IPS-18a (cell line): ENCODE data around the gene PLEKHA5.
"Not testable (repeated sequence)": the region's sequence is repeated elsewhere in the genome, so short reads cannot be mapped to it uniquely, and the experiment has no call there.

Source experiments
- H3K27ac ChIP-seq: one replicate; pipeline ENCODE4 v1.5.1; 2013; ENCODE audit warnings: low read length
- H3K27me3 ChIP-seq: one replicate; pipeline ENCODE4 v1.6.1; 2013; ENCODE audit warnings: mild to moderate bottlenecking, low read length; ENCODE audit not compliant: control insufficient read depth, insufficient read depth
- H3K36me3 ChIP-seq: one replicate; pipeline ENCODE4 v1.6.1; 2013; ENCODE audit warnings: low read depth, low read length; ENCODE audit not compliant: control insufficient read depth
- H3K4me1 ChIP-seq: one replicate; pipeline ENCODE4 v1.6.1; 2013; ENCODE audit warnings: low read depth, low read length; ENCODE audit not compliant: control insufficient read depth
- H3K4me3 ChIP-seq: one replicate; pipeline ENCODE4 v1.5.1; 2013; ENCODE audit warnings: low read length
- H3K9ac ChIP-seq: one replicate; pipeline ENCODE4 v1.6.1; 2013; ENCODE audit warnings: mild to moderate bottlenecking, low read length, moderate library complexity
- H3K9me3 ChIP-seq: one replicate; pipeline ENCODE4 v1.6.1; 2013; ENCODE audit warnings: low read depth, low read length; ENCODE audit not compliant: control insufficient read depth

Gene PLEKHA5

GRCh38 chr12:19413582-19413981 lies 284.0 kb downstream of the PLEKHA5 start:
- not testable (repeated sequence) for H3K9me3 ChIP-seq, H3K27me3 ChIP-seq, H3K36me3 ChIP-seq, H3K9ac ChIP-seq, H3K27ac ChIP-seq, H3K4me3 ChIP-seq
- peaks cover 30% of the 10 kb centered on the region for H3K4me1 ChIP-seq

- peaks cover 12% of the 10 kb centered on the region for H3K4me1 ChIP-seq
Measured at GRCh38 chr12:19415563-19415962, 286.0 kb downstream of the PLEKHA5 start.

GRCh38 chr12:19419086-19419485 lies 289.6 kb downstream of the PLEKHA5 start:
- H3K36me3 ChIP-seq: no peaks in the 10 kb centered on the region
- no peaks in the 10 kb centered on the region for H3K9me3 ChIP-seq
- H3K9ac ChIP-seq: no peak overlapping the region
- no peaks in the 10 kb centered on the region for H3K4me1 ChIP-seq
- H3K27ac ChIP-seq: no peak overlapping the region
- H3K4me3 ChIP-seq: no peak overlapping the region
- H3K27me3 ChIP-seq: no peaks in the 10 kb centered on the region

More at GRCh38 chr12:19415563-19415962, 286.0 kb downstream of the PLEKHA5 start:
- Histone ChIP-seq H3K36me3 (no peaks in the 10 kb centered on the region), H3K9ac (no peak overlapping the region), H3K27me3 (no peaks in the 10 kb centered on the region), H3K4me3 (no peak overlapping the region), H3K27ac (no peak overlapping the region), H3K9me3 (no peaks in the 10 kb centered on the region)

GRCh38 chr12:19421503-19422282 lies 292.2 kb downstream of the PLEKHA5 start:
- H3K4me3 ChIP-seq: no peak overlapping the region
- no peaks in the 10 kb centered on the region for H3K27me3 ChIP-seq
- H3K36me3 ChIP-seq: no peaks in the 10 kb centered on the region
- no peaks in the 10 kb centered on the region for H3K4me1 ChIP-seq
- no peak overlapping the region for H3K27ac ChIP-seq
- no peaks in the 10 kb centered on the region for H3K9me3 ChIP-seq
- no peak overlapping the region for H3K9ac ChIP-seq

GRCh38 chr12:19423166-19423930 lies 293.8 kb downstream of the PLEKHA5 start:
- H3K4me3 ChIP-seq: no peak overlapping the region
- no peak overlapping the region for H3K27ac ChIP-seq
- no peaks in the 10 kb centered on the region for H3K36me3 ChIP-seq
- no peaks in the 10 kb centered on the region for H3K27me3 ChIP-seq
- H3K4me1 ChIP-seq: no peaks in the 10 kb centered on the region
- H3K9ac ChIP-seq: no peak overlapping the region
- H3K9me3 ChIP-seq: no peaks in the 10 kb centered on the region
